ENCODE data around the gene MSX1.

Gene MSX1

GRCh38 chr4:4853371-4853823 is 6.1 kb upstream of the MSX1 start:
- no peaks in the 10 kb centered on the region for H3K4me1 ChIP-seq (ENCODE audit: low read length)
- H4K20me1 ChIP-seq (ENCODE audit: insufficient read depth, low read length): no peaks in the 10 kb centered on the region
- H3K36me3 ChIP-seq (replicated peaks; ENCODE audit: low read depth, low read length): no peaks in the 10 kb centered on the region
- H3K9me3 ChIP-seq (ENCODE audit: insufficient read depth, low read length): no peaks in the 10 kb centered on the region
- no peak for TF ChIP-seq CTCF (IDR thresholded peaks at IDR 0.05; ENCODE audit: low read depth, low read length)
- TF ChIP-seq EZH2phosphoT487 (IDR thresholded peaks at IDR 0.05; ENCODE audit: low read depth): no peak
- no peaks in the 10 kb centered on the region for H3K79me2 ChIP-seq (ENCODE audit: low read length)
- no peak overlapping the region for H3K4me2 ChIP-seq (ENCODE audit: low read length)
- H2AFZ ChIP-seq (ENCODE audit: low read depth, low read length): no peak overlapping the region
- no peak overlapping the region for H3K4me3 ChIP-seq (ENCODE audit: low read length)
- no peak overlapping the region for H3K27ac ChIP-seq (ENCODE audit: low read length)
- H3K9ac ChIP-seq (ENCODE audit: low read length): no peak overlapping the region
- no peaks in the 10 kb centered on the region for H3K27me3 ChIP-seq (ENCODE audit: low read depth, low read length)

DNA sequence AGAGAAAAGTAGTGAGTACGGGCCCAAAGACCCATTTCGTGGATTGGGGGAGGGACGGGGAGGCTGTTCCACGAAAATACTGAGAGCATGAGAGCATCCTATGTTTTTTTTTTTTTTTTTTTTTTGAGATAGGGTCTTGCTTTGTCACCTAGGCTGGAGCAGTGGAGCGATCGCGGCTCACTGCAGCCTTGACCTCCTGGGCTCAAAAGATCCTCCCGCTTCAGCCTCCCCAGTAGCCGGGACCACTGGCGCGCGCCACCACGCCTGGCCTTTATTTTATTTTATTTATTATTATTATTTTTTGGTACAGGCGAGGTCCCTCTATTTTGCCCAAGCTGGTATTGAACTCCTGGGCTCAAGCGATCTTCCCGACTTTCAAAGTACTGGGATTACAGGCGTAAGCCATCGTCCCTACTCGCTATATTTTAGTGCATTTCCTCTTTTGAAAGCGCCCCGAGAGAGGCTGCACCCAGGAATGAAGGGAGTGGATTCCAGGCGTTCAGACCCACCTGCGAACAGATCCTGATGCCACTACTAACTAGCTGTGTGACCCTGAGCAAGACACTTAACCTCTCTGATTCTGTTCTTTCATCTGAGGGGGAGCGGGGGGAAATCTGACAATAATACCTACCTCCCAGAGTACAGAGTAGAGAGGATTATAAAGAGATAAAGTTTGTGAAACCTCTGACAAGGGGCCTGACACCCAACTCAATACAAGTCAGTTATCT is 5.4 kb upstream of the MSX1 start:
- no peaks in the 10 kb centered on the region for H3K79me2 ChIP-seq (ENCODE audit: low read length)
- no peak overlapping the region for H2AFZ ChIP-seq (ENCODE audit: low read depth, low read length)
- H3K9ac ChIP-seq (ENCODE audit: low read length): no peak overlapping the region
- H3K9me3 ChIP-seq (ENCODE audit: insufficient read depth, low read length): no peaks in the 10 kb centered on the region
- H4K20me1 ChIP-seq (ENCODE audit: insufficient read depth, low read length): no peaks in the 10 kb centered on the region
- no peak overlapping the region for H3K4me2 ChIP-seq (ENCODE audit: low read length)
- H3K27me3 ChIP-seq (ENCODE audit: low read depth, low read length): no peaks in the 10 kb centered on the region
- H3K4me1 ChIP-seq (ENCODE audit: low read length): no peaks in the 10 kb centered on the region
- H3K4me3 ChIP-seq (ENCODE audit: low read length): no peak overlapping the region
- no peak for TF ChIP-seq CTCF (IDR thresholded peaks at IDR 0.05; ENCODE audit: low read depth, low read length)
- TF ChIP-seq EZH2phosphoT487 (IDR thresholded peaks at IDR 0.05; ENCODE audit: low read depth): no peak
- H3K36me3 ChIP-seq (replicated peaks; ENCODE audit: low read depth, low read length): no peaks in the 10 kb centered on the region
- H3K27ac ChIP-seq (ENCODE audit: low read length): no peak overlapping the region

- Histone ChIP-seq H3K9ac (ENCODE audit: low read length) (no peak overlapping the region), H3K27ac (ENCODE audit: low read length) (no peak overlapping the region), H3K4me2 (ENCODE audit: low read length) (no peak overlapping the region), H3K79me2 (ENCODE audit: low read length) (no peaks in the 10 kb centered on the region), H3K36me3 (replicated peaks; ENCODE audit: low read depth, low read length) (no peaks in the 10 kb centered on the region), H2AFZ (ENCODE audit: low read depth, low read length) (no peak overlapping the region), H4K20me1 (ENCODE audit: insufficient read depth, low read length) (no peaks in the 10 kb centered on the region), H3K4me1 (ENCODE audit: low read length) (no peaks in the 10 kb centered on the region), H3K9me3 (ENCODE audit: insufficient read depth, low read length) (no peaks in the 10 kb centered on the region), H3K27me3 (ENCODE audit: low read depth, low read length) (no peaks in the 10 kb centered on the region), H3K4me3 (ENCODE audit: low read length) (no peak overlapping the region)
- TF ChIP-seq CTCF (IDR thresholded peaks at IDR 0.05; ENCODE audit: low read depth, low read length): no peak
- no peak for TF ChIP-seq EZH2phosphoT487 (IDR thresholded peaks at IDR 0.05; ENCODE audit: low read depth)
Observed at GRCh38 chr4:4854649-4855295, 4.7 kb upstream of the MSX1 start.

DNA sequence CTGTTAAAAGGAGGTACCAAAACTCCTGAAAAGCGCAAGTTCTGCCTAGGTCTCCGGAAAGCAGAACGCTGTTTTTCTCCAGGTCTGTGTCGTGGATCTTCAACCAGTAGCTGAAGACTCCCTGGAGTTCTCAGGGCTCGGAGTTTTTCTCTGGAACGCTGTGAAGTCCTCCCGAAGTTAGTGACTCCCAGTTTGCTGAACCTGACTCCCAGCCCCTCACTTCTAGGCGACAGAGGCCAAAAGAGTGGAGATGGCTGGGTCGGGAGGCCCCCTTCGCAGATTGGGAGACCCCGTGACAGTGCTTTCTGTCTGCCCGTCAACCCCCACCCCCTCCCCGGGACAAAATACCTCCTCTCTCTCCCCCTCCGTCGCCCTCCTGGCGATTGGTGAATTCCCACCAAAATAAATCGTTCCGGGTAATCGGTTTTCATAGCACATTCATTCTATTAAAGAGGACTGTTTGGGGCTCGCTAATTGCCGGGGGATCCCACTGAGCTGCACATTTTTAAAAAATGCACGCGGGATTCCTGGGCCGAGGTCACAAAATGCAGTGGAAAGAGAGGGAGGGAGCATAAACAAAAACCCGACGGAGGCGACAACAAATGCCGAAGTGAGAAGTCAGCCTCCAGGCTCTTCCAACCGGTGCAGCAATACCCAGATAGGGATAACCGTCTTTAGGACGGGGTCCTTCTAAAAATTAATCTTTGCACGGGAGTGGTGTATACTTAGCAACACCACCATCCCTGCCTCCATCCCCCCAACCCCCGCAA is 4.0 kb upstream of the MSX1 start:
- Histone ChIP-seq H3K27me3 (ENCODE audit: low read depth, low read length) (no peaks in the 10 kb centered on the region), H3K4me3 (ENCODE audit: low read length) (no peak overlapping the region), H3K4me2 (ENCODE audit: low read length) (no peak overlapping the region), H3K9ac (ENCODE audit: low read length) (no peak overlapping the region), H3K36me3 (replicated peaks; ENCODE audit: low read depth, low read length) (no peaks in the 10 kb centered on the region), H3K27ac (ENCODE audit: low read length) (no peak overlapping the region), H4K20me1 (ENCODE audit: insufficient read depth, low read length) (no peaks in the 10 kb centered on the region), H2AFZ (ENCODE audit: low read depth, low read length) (no peak overlapping the region), H3K79me2 (ENCODE audit: low read length) (no peaks in the 10 kb centered on the region), H3K9me3 (ENCODE audit: insufficient read depth, low read length) (no peaks in the 10 kb centered on the region), H3K4me1 (ENCODE audit: low read length) (no peaks in the 10 kb centered on the region)
- no peak for TF ChIP-seq CTCF (IDR thresholded peaks at IDR 0.05; ENCODE audit: low read depth, low read length)

All from OCI-LY3 (cell line).